ENCODE results near the gene KIRREL3. TPM values are rescaled to one million over a fixed set of nuclear protein-coding genes. Genes with fewer than 3 reads are reported as not detected.

Gene KIRREL3
- polyA plus RNA-seq, 1 donor (not counting 4 experiments of a cell fraction or from before 2014, with no cell fraction given), result 0.04 TPM

- no peak overlapping the region for H3K9ac ChIP-seq (ENCODE audit: control insufficient read depth, extremely low read depth, insufficient read depth, low read length)
- H3K9me1 ChIP-seq (ENCODE audit: control insufficient read depth, extremely low read depth, insufficient read depth, low read length), result no peaks in the 10 kb centered on the region
- no peaks in the 10 kb centered on the region for H3K4me1 ChIP-seq (ENCODE audit: control insufficient read depth, extremely low read depth, insufficient read depth, low read length)
- no peak overlapping the region for H2AFZ ChIP-seq (ENCODE audit: control insufficient read depth, low read length)
- no peaks in the 10 kb centered on the region for H3K79me2 ChIP-seq (ENCODE audit: control insufficient read depth, insufficient read depth, low read length)
- H3K27ac ChIP-seq (ENCODE audit: control insufficient read depth, insufficient read depth, low read length), result no peak overlapping the region
- H3K4me3 ChIP-seq (ENCODE audit: control insufficient read depth in 2 of 3, extremely low read depth in 1 of 3, insufficient read depth in 2 of 3, low read depth in 1 of 3, low read length in 3 of 3), result no peak overlapping the region
- dilution Hi-C loops (cut with MboI; ENCODE audit: extremely low pct_ligation_motif_present, low sequenced_read_pairs), result no loop called here
- no peak overlapping the region for H3K4me2 ChIP-seq (ENCODE audit: control insufficient read depth, extremely low read depth, insufficient read depth, low read depth, low read length)
- no peaks in the 10 kb centered on the region for H3K9me3 ChIP-seq (ENCODE audit: control insufficient read depth, low read depth, low read length)
- no peaks in the 10 kb centered on the region for H3K27me3 ChIP-seq (ENCODE audit: control insufficient read depth, extremely low read depth, insufficient read depth, low read length)
- no peak for DNase-seq (ENCODE audit: low read depth, low spot score)
- no peaks in the 10 kb centered on the region for H4K20me1 ChIP-seq (ENCODE audit: control insufficient read depth, extremely low read depth, insufficient read depth, low read length)
- no peaks in the 10 kb centered on the region for H3K36me3 ChIP-seq (ENCODE audit: control insufficient read depth in 2 of 2, extremely low read depth in 1 of 2, insufficient read depth in 2 of 2, low read length in 2 of 2)
- no peak for TF ChIP-seq EZH2 (IDR thresholded peaks at IDR 0.05; ENCODE audit: low read length)
- TF ChIP-seq, protein P1, sequence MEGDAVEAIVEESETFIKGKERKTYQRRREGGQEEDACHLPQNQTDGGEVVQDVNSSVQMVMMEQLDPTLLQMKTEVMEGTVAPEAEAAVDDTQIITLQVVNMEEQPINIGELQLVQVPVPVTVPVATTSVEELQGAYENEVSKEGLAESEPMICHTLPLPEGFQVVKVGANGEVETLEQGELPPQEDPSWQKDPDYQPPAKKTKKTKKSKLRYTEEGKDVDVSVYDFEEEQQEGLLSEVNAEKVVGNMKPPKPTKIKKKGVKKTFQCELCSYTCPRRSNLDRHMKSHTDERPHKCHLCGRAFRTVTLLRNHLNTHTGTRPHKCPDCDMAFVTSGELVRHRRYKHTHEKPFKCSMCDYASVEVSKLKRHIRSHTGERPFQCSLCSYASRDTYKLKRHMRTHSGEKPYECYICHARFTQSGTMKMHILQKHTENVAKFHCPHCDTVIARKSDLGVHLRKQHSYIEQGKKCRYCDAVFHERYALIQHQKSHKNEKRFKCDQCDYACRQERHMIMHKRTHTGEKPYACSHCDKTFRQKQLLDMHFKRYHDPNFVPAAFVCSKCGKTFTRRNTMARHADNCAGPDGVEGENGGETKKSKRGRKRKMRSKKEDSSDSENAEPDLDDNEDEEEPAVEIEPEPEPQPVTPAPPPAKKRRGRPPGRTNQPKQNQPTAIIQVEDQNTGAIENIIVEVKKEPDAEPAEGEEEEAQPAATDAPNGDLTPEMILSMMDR (optimal IDR thresholded peaks at IDR 0.05 in 1 of 3, IDR thresholded peaks at IDR 0.05 in 1 of 3, conservative IDR thresholded peaks at IDR 0.05 in 1 of 3; ENCODE audit: extremely low read depth in 1 of 3, insufficient read depth in 2 of 3, low read length in 3 of 3), result no peak
- FAIRE-seq, result no peak
Measured at GRCh38 chr11:126431401-126432064, 569.0 kb downstream of the KIRREL3 start.

DNA sequence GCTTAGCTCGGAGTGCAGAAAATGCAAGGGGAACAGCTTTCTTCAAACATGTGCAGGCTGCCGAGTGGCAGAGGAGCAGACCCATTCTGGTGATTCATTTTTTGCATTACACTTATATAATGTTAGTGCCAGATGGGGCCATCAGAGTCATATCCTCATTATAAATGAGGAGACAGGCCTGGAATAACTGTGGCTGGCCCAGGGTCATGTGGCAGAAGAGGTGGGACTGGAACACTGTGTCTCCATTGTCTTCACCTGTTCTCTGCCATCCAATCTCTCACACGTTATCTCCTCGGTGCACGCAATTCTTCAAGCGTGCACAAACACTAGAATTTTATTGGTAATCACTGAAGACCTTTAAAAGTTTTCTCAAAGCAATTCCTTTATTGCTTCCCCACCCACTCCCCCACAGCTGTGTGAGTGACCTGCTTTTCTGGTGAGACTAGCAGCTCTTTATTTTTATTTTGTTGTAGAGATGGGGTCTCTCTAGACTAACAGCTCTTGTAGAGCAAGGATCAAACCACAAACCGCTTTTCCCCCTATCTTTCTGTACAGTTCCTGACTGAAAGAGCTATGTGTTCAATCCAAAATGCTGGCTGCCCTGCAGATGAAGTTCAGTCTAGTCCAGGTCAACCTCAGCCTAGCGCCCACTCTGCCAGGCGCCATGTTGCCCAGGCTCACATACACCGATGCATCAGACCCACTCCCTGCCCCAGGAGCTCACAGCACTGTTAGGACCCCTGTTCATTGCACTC lies 569.8 kb downstream of the KIRREL3 start:
- no peak overlapping the region for H3K4me2 ChIP-seq (ENCODE audit: control insufficient read depth, extremely low read depth, insufficient read depth, low read depth, low read length)
- no peak for TF ChIP-seq EZH2 (IDR thresholded peaks at IDR 0.05; ENCODE audit: low read length)
- TF ChIP-seq, protein P1 (optimal IDR thresholded peaks at IDR 0.05 in 1 of 3, IDR thresholded peaks at IDR 0.05 in 1 of 3, conservative IDR thresholded peaks at IDR 0.05 in 1 of 3; ENCODE audit: extremely low read depth in 1 of 3, insufficient read depth in 2 of 3, low read length in 3 of 3), result no peak
- dilution Hi-C loops (cut with MboI; ENCODE audit: extremely low pct_ligation_motif_present, low sequenced_read_pairs), result no loop called here
- H2AFZ ChIP-seq (ENCODE audit: control insufficient read depth, low read length), result no peak overlapping the region
- H3K9me1 ChIP-seq (ENCODE audit: control insufficient read depth, extremely low read depth, insufficient read depth, low read length), result no peaks in the 10 kb centered on the region
- H3K27me3 ChIP-seq (ENCODE audit: control insufficient read depth, extremely low read depth, insufficient read depth, low read length), result no peaks in the 10 kb centered on the region
- H3K9me3 ChIP-seq (ENCODE audit: control insufficient read depth, low read depth, low read length), result no peaks in the 10 kb centered on the region
- no peak overlapping the region for H3K9ac ChIP-seq (ENCODE audit: control insufficient read depth, extremely low read depth, insufficient read depth, low read length)
- no peak for DNase-seq (ENCODE audit: low read depth, low spot score)
- no peaks in the 10 kb centered on the region for H3K4me1 ChIP-seq (ENCODE audit: control insufficient read depth, extremely low read depth, insufficient read depth, low read length)
- no peak for FAIRE-seq
- H3K36me3 ChIP-seq (ENCODE audit: control insufficient read depth in 2 of 2, extremely low read depth in 1 of 2, insufficient read depth in 2 of 2, low read length in 2 of 2), result no peaks in the 10 kb centered on the region
- H4K20me1 ChIP-seq (ENCODE audit: control insufficient read depth, extremely low read depth, insufficient read depth, low read length), result no peaks in the 10 kb centered on the region
- no peak overlapping the region for H3K27ac ChIP-seq (ENCODE audit: control insufficient read depth, insufficient read depth, low read length)
- no peaks in the 10 kb centered on the region for H3K79me2 ChIP-seq (ENCODE audit: control insufficient read depth, insufficient read depth, low read length)
- no peak overlapping the region for H3K4me3 ChIP-seq (ENCODE audit: control insufficient read depth in 2 of 3, extremely low read depth in 1 of 3, insufficient read depth in 2 of 3, low read depth in 1 of 3, low read length in 3 of 3)
